GM18502 (cell line): Measurements from ENCODE around the gene ENDOD1.
"Not testable (repeated sequence)": the region's sequence is repeated elsewhere in the genome, so short reads cannot be mapped to it uniquely, and the experiment has no call there.

Source experiments
- ATAC-seq: cut with Tn5 transposase; IDR thresholded peaks from one replicate; pipeline ENCODE4 v1.9.1; 2021; ENCODE audit warnings: mild to moderate bottlenecking; ENCODE audit not compliant: unreplicated experiment, poor library complexity

ENDOD1 gene, protein sequence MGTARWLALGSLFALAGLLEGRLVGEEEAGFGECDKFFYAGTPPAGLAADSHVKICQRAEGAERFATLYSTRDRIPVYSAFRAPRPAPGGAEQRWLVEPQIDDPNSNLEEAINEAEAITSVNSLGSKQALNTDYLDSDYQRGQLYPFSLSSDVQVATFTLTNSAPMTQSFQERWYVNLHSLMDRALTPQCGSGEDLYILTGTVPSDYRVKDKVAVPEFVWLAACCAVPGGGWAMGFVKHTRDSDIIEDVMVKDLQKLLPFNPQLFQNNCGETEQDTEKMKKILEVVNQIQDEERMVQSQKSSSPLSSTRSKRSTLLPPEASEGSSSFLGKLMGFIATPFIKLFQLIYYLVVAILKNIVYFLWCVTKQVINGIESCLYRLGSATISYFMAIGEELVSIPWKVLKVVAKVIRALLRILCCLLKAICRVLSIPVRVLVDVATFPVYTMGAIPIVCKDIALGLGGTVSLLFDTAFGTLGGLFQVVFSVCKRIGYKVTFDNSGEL

GRCh38 chr11:95089620-95090542 is at the start of gene ENDOD1:
ENDOD1 (plus strand) TSS chr11:95089846; CDS start chr11:95089928, 82 bp downstream.
- ATAC-seq, result peak; percentile 94

DNA sequence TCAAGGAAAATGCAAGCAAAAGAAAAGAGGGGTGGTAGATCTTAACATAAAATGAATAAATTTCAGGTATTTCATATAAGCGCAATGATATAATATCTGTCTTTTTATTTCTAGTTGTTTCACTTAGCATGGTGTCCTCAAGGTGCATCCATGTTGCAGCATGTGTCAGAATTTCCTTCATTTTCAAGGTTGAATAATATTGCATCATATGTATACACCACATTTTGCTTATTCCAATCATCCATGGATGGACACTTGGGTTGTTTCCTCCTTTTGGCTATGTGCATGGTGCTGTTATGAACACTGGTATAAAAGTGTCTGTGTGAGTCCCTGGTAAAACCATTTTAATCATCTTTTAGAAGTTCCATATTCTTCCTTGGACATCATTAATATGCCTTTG is 47.4 kb upstream of the ENDOD1 start:
- no peak for ATAC-seq

DNA sequence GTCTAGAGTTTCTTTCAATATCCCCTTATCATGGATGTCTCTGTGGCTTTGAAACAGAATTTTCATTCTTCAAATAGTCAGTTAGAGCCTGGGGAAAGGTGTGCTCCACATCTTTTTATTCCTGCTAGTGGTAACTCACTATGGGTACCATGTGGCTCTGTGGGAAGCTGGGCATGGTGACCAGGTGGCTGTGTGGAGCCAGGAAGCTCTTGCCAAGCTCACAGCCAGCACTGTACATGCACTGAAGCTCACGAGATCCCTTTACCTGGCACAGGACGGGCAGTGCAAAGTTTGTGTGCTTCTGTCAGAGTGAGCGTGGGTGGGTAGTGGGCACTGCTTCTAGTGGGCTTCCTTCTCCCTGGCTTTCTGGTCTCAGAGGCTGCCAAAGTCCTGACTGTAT is 46.7 kb upstream of the ENDOD1 start:
- no peak for ATAC-seq

- no peak for ATAC-seq
Measured at GRCh38 chr11:95044010-95044409, 45.6 kb upstream of the ENDOD1 start.

GRCh38 chr11:95045812-95046211 is 43.8 kb upstream of the ENDOD1 start:
- ATAC-seq, result no peak

GRCh38 chr11:95049122-95049521 is 40.5 kb upstream of the ENDOD1 start, which contains the start of gene KDM4F:
KDM4F (plus strand) TSS chr11:95049422.
- ATAC-seq, result not testable (repeated sequence)

DNA sequence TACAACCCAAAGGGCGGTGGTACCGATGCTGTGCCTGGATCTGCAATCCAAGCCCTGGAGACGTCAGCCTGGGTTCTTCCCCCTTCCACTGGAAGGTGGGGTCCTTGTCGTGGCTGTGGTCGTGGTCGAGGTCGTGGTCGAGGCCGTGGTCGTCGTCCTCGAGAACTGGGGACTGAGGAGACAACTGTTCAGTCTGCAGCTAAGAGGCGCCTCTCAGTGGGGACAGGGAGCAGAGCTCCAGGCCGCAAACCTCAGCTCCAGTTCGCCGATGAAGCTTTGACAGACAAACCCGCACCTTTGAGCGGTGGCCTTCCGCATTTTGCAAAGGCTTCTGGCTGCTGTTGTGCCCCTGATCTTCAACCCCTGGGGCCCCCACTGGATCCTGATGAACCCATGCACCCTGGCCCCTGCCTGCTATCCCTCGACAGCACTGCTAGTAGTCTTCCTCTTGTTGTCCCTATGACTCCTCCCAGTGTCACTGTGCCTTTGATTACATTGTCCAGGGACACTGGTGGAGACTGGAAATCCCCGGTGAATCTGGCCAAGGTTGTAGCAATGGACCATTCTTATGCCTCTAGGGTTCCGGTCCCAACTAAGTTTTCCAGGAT is 38.9 kb upstream of the ENDOD1 start:
- ATAC-seq, result no peak

GRCh38 chr11:95054356-95054755 is 35.3 kb upstream of the ENDOD1 start:
- no peak for ATAC-seq

DNA sequence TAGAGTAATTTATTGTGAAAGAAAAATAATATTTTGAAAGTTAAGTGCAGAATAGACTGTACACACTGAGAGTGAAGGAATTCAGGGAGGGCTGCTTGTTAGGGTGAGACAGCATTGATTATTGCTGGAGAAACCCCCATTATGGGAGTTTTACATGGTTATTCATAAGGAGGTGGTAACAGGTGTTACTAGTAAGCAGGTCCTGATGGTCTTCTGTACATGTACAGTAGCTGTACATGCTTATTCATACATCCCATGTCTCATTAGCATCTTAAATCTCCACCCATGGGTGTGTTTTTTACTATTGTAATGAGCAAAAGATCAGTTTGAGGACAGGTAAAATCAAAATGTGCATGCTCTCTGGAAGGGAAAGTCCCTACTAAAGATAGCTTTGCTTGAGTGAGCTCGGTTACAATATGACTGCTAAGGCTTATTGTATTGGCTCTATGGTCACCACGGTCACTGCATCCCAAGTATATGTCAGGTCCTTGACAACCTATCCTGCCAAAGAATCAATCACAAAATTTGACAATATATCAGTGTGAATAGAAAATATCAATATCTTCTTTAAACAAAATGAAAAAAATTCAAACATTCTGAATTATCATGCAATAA is 34.3 kb upstream of the ENDOD1 start:
- peak; percentile 99 for ATAC-seq

- no peak for ATAC-seq
Measured at GRCh38 chr11:95057959-95058358, 31.7 kb upstream of the ENDOD1 start.

DNA sequence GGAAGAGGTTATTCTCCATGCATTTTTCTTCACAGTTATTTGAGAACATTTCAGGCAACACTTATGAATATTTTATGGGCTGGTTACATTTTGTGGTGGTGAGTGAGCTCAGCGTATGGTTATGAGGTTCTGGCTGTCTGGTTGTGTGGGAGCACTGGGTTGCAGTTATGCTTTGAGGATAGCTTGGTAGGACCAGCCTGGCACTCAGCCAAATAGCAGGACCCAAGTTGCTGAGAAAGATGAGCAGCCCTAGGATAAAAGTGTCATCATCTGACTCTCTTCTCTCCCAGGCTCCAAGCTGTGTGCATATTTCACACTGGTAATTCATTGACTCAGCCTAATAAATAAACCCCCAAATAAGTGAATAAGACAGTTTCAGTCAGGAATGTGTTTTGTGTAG is 31.0 kb upstream of the ENDOD1 start:
- ATAC-seq, result no peak

DNA sequence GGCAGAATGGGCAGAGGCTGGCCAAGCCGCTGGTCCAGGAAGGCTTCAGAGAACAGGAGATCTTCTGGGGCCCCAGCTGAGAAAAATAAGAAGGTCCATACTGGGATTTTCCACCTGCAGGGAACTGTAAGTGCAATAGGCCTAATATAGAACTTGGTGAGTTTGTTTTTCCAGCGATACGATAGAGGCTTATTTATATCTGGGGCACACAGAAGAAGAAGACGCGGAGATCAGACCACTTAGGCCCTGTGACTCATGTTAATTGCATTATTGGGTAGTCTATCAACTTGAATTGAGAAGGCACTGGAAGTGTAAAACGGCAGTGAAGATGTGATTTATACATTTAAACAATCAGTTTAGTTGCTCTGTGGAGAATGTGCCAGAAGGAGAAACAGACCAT is 30.6 kb upstream of the ENDOD1 start:
- ATAC-seq, result no peak

GRCh38 chr11:95065336-95065735 is 24.3 kb upstream of the ENDOD1 start:
- ATAC-seq, result no peak

GRCh38 chr11:95066716-95067038 is 23.0 kb upstream of the ENDOD1 start, which contains the start of gene SRSF8:
SRSF8 (plus strand) TSS chr11:95066919; CDS start chr11:95067227, 308 bp downstream.
- ATAC-seq, result peak; percentile 51

- ATAC-seq, result peak; percentile 70
Measured at GRCh38 chr11:95067039-95067840, 22.4 kb upstream of the ENDOD1 start.

GRCh38 chr11:95067841-95068219 is 21.8 kb upstream of the ENDOD1 start:
- ATAC-seq, result no peak

DNA sequence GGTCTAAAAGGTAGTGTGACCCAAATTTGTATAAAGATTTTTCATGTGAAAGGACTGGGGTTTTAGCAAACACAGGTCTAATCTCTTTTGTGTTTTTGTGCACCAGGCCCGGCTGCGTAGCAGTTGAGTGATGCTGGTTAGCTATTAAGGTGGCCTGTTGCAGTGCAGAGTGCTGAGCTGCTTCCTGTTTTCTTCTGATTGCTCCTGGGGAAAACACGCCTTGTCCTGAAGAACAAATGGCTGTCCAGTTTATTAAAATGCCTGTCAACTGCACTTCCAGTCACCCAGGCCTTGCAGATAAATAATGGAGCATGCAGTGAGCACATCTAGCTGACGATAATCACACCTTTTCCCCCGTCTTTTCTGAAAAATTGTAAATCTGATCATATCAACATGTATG is 21.1 kb upstream of the ENDOD1 start:
- peak; percentile 72 for ATAC-seq

DNA sequence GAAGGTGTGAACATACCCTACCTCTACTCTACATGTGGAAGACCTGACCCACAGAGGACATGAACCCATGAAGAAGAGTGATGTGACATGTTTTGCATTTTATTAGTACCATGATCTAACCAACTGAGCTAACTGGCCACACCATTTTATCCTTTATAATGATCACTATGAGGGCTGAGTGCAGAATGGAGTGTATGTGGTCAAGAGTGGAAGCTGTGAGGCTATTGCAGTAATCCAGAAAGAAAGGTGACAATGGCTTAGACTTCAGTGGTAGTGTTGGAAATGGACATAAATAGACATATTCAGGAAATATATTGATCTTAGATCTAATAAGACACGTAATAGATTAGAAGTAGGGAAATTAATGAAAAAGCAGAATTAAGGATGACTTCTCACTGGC is 19.2 kb upstream of the ENDOD1 start:
- ATAC-seq, result no peak

DNA sequence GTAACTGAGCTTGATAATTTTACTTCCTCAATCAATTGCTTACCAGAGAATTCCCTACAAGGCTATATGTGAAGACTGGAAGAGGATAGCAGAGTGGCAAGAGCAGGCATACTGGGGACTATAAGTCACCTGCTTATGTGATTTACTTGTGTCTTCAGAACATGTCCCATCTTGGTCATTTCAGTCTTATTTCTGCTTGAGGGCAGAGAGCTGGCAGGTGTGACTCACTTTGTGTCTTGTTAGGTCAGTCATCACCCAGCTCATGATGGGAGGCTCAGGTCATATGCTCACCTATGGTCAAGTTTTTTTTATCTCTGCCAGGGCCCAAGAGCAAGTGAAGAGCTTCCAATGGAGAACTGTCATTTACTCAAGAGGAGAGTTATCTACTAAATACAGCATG is 16.7 kb upstream of the ENDOD1 start:
- ATAC-seq, result no peak
